K562 (cell line): ENCODE measurements around the gene NDUFS6.

ENCODE experiments used
- BMI1 ChIP-seq: fragments of 150-350 bp; IDR thresholded peaks from 2 replicates; pipeline ENCODE4 v1.6.1; 2014; ENCODE audit warnings: low read length
- POLR2A ChIP-seq: fragments of 450-650 bp; conservative IDR thresholded peaks from 2 replicates; pipeline ENCODE4 v1.6.1; 2016
- POLR2AphosphoS5 ChIP-seq: IDR thresholded peaks from 2 replicates; pipeline ENCODE4 v1.6.1; 2011; ENCODE audit warnings: mild to moderate bottlenecking, low read depth, low read length, moderate library complexity; ENCODE audit not compliant: control insufficient read depth, insufficient read depth
- TEAD1 ChIP-seq, 2 experiments: fragments of 450-650 bp in 1 of 2; sonication (generic) in 1 of 2; formaldehyde crosslinking; IDR thresholded peaks; 2 replicates each; pipeline versions ENCODE4 v1.4.0 to v1.8.0; 2020 to 2022; ENCODE audit warnings: mild to moderate bottlenecking in 2 of 2, missing genetic modification reagents in 1 of 2
- TF ChIP-seq, protein P1 (sequence below): sonication (generic); formaldehyde crosslinking; IDR thresholded peaks from 2 replicates; pipeline ENCODE4 v1.8.0; 2023; ENCODE audit warnings: mild to moderate bottlenecking, missing genetic modification reagents
- TF ChIP-seq, protein P2 (sequence below), 3 experiments: IDR thresholded peaks in 2 of 3; conservative IDR thresholded peaks in 1 of 3; 2 replicates each; pipeline ENCODE4 v1.5.1; 2011 to 2012; ENCODE audit warnings: low read length in 3 of 3, mild to moderate bottlenecking in 3 of 3, control low read depth in 2 of 3, improper control_type of control experiment in 1 of 3, inconsistent platforms in 1 of 3, low read depth in 1 of 3, mixed read lengths in 1 of 3, moderate library complexity in 1 of 3; ENCODE audit not compliant: insufficient read depth in 2 of 3

DNA sequence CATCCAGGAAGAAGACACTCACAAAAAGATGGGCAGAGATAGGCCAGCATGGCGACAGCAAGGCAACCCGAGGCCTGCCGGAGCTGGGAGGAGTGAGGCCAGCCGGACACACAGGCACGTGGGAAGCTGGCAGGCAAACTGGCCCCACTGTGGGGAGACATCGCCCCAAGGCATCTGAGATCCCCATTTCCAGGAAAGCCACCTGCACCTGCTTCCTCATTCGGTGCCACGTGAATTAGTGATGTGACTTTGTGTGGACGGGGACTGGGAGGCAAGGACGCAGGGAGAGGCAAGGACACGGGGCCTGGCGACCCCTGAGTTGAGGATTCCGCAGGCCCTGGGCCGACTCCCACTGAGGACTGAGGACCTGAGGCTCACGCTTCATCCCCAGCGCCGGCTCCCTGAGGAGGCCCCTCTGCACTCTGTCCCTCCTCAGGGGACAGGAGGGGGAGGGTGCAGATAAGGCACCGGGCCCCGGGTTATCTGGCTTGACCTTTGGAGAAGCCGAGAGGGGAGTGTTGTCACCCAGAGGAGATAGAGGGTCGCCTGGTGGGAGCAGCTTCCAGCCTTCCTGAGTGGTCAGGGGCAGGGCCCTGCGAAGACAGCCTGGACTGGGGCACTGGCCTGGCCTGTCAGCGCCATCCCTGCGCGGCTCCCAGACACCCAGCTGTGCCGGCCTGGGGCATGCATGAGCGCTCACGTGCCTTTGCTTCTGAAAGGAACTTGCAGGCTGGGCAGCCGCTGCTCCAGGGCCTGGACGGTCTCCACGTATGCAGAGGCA lies 39.7 kb downstream of the NDUFS6 start:
- TF ChIP-seq, protein P1, sequence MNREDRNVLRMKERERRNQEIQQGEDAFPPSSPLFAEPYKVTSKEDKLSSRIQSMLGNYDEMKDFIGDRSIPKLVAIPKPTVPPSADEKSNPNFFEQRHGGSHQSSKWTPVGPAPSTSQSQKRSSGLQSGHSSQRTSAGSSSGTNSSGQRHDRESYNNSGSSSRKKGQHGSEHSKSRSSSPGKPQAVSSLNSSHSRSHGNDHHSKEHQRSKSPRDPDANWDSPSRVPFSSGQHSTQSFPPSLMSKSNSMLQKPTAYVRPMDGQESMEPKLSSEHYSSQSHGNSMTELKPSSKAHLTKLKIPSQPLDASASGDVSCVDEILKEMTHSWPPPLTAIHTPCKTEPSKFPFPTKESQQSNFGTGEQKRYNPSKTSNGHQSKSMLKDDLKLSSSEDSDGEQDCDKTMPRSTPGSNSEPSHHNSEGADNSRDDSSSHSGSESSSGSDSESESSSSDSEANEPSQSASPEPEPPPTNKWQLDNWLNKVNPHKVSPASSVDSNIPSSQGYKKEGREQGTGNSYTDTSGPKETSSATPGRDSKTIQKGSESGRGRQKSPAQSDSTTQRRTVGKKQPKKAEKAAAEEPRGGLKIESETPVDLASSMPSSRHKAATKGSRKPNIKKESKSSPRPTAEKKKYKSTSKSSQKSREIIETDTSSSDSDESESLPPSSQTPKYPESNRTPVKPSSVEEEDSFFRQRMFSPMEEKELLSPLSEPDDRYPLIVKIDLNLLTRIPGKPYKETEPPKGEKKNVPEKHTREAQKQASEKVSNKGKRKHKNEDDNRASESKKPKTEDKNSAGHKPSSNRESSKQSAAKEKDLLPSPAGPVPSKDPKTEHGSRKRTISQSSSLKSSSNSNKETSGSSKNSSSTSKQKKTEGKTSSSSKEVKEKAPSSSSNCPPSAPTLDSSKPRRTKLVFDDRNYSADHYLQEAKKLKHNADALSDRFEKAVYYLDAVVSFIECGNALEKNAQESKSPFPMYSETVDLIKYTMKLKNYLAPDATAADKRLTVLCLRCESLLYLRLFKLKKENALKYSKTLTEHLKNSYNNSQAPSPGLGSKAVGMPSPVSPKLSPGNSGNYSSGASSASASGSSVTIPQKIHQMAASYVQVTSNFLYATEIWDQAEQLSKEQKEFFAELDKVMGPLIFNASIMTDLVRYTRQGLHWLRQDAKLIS (CRISPR knock-in tag) = no peak
- TF ChIP-seq, protein P2, sequence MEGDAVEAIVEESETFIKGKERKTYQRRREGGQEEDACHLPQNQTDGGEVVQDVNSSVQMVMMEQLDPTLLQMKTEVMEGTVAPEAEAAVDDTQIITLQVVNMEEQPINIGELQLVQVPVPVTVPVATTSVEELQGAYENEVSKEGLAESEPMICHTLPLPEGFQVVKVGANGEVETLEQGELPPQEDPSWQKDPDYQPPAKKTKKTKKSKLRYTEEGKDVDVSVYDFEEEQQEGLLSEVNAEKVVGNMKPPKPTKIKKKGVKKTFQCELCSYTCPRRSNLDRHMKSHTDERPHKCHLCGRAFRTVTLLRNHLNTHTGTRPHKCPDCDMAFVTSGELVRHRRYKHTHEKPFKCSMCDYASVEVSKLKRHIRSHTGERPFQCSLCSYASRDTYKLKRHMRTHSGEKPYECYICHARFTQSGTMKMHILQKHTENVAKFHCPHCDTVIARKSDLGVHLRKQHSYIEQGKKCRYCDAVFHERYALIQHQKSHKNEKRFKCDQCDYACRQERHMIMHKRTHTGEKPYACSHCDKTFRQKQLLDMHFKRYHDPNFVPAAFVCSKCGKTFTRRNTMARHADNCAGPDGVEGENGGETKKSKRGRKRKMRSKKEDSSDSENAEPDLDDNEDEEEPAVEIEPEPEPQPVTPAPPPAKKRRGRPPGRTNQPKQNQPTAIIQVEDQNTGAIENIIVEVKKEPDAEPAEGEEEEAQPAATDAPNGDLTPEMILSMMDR (IDR thresholded peaks at IDR 0.05 in 2 of 3, conservative IDR thresholded peaks at IDR 0.05 in 1 of 3; ENCODE audit: insufficient read depth in 2 of 3, low read depth in 1 of 3, low read length in 3 of 3) = no peak
- TF ChIP-seq TEAD1 (CRISPR knock-in tag; IDR thresholded peaks at IDR 0.05) (no peak), POLR2AphosphoS5 (no peak), BMI1 (no peak), POLR2A (no peak)
